DND-41 (cell line): ENCODE measurements around the gene FBXO46.

Source experiments
- ATAC-seq: fragments of 200-7000 bp; cut with Tn5 transposase; 3 replicates; pipeline ENCODE4 v1.9.1; 2021; ENCODE audit warnings: low read depth; ENCODE audit not compliant: insufficient read depth
- DNase-seq: peaks from one replicate; pipeline ENCODE4 v3.0.0-alpha.2; 2020
- H2AFZ ChIP-seq: 2 replicates; pipeline ENCODE4 v1.6.0; 2012; ENCODE audit warnings: low read depth, low read length
- H3K27ac ChIP-seq: 2 replicates; pipeline ENCODE4 v1.5.1; 2012; ENCODE audit warnings: low read length, inconsistent platforms
- H3K27me3 ChIP-seq: fragments of 200-600 bp; sonication (generic); 2 replicates; pipeline ENCODE4 v1.6.0; 2012; ENCODE audit warnings: low read length, mild to moderate bottlenecking, inconsistent platforms; ENCODE audit not compliant: insufficient read depth, poor library complexity
- H3K36me3 ChIP-seq: 2 replicates; pipeline ENCODE4 v1.5.1; 2012; ENCODE audit warnings: low read length, inconsistent platforms; ENCODE audit not compliant: insufficient read depth
- H3K4me1 ChIP-seq: 2 replicates; pipeline ENCODE4 v1.5.1; 2012; ENCODE audit warnings: mild to moderate bottlenecking, low read length; ENCODE audit not compliant: insufficient read depth
- H3K4me2 ChIP-seq: 2 replicates; pipeline ENCODE4 v1.6.0; 2012; ENCODE audit warnings: mild to moderate bottlenecking, moderate library complexity, low read length, inconsistent platforms; ENCODE audit not compliant: insufficient read depth
- H3K4me3 ChIP-seq, 2 experiments: fragments of 200-600 bp in 1 of 2; shearing (Covaris generic) in 1 of 2; 2 replicates each; pipeline ENCODE4 v1.5.1; 2012 to 2016; ENCODE audit warnings: inconsistent platforms in 2 of 2, low read length in 2 of 2, mild to moderate bottlenecking in 2 of 2, low read depth in 1 of 2, moderate library complexity in 1 of 2
- H3K79me2 ChIP-seq: 2 replicates; pipeline ENCODE4 v1.6.0; 2012; ENCODE audit warnings: low read length, inconsistent platforms; ENCODE audit not compliant: insufficient read depth
- H3K9ac ChIP-seq: 2 replicates; pipeline ENCODE4 v1.6.0; 2012; ENCODE audit warnings: low read depth, mild to moderate bottlenecking, inconsistent platforms, low read length, moderate library complexity
- H3K9me3 ChIP-seq: 2 replicates; pipeline ENCODE4 v1.5.1; 2012; ENCODE audit warnings: low read length, moderate library complexity, mild to moderate bottlenecking, inconsistent platforms; ENCODE audit not compliant: insufficient read depth, severe bottlenecking
- H4K20me1 ChIP-seq: 2 replicates; pipeline ENCODE4 v1.6.0; 2012; ENCODE audit warnings: low read length; ENCODE audit not compliant: insufficient read depth
- CTCF ChIP-seq: IDR thresholded peaks from 2 replicates; pipeline ENCODE4 v1.5.1; 2012; ENCODE audit warnings: borderline replicate concordance, low read length, moderate library complexity, mild to moderate bottlenecking; ENCODE audit not compliant: poor library complexity, severe bottlenecking; ENCODE audit errors: extremely low read depth
- EZH2 ChIP-seq: IDR thresholded peaks from 3 replicates; pipeline ENCODE4 v1.6.1; 2012; ENCODE audit warnings: borderline replicate concordance, low read depth, mild to moderate bottlenecking, moderate library complexity, low read length, inconsistent platforms; ENCODE audit not compliant: severe bottlenecking

Gene FBXO46

GRCh38 chr19:45758921-45759320, 28.2 kb upstream of the FBXO46 start:
- Histone ChIP-seq H2AFZ (no peak overlapping the region), H4K20me1 (no peaks in the 10 kb centered on the region; the same call in 1 of the 2 replicates), H3K27ac (no peak overlapping the region), H3K4me1 (no peaks in the 10 kb centered on the region), H3K9me3 (no peaks in the 10 kb centered on the region), H3K79me2 (no peaks in the 10 kb centered on the region), H3K36me3 (no peaks in the 10 kb centered on the region), H3K27me3 (no peaks in the 10 kb centered on the region), H3K4me2 (no peak overlapping the region), H3K9ac (no peak overlapping the region), H3K4me3 (no peak overlapping the region)
- TF ChIP-seq CTCF = no peak
- no peak for TF ChIP-seq EZH2
- ATAC-seq = no peak
- no peak for DNase-seq

- Histone ChIP-seq H4K20me1 (no peaks in the 10 kb centered on the region; the same call in 1 of the 2 replicates), H3K27ac (no peak overlapping the region), H3K27me3 (no peaks in the 10 kb centered on the region), H3K36me3 (no peaks in the 10 kb centered on the region), H3K4me3 (no peak overlapping the region), H3K9ac (no peak overlapping the region), H3K4me2 (no peak overlapping the region), H2AFZ (no peak overlapping the region), H3K79me2 (no peaks in the 10 kb centered on the region), H3K9me3 (no peaks in the 10 kb centered on the region), H3K4me1 (no peaks in the 10 kb centered on the region)
- no peak for ATAC-seq
- no peak for DNase-seq
- TF ChIP-seq EZH2 = no peak
- no peak for TF ChIP-seq CTCF
These were observed 27.0 kb upstream of the FBXO46 start for GRCh38 chr19:45757695-45758094.

GRCh38 chr19:45754323-45754722, 23.6 kb upstream of the FBXO46 start:
- no peak overlapping the region for H2AFZ ChIP-seq
- H3K9me3 ChIP-seq = no peaks in the 10 kb centered on the region
- no peaks in the 10 kb centered on the region for H3K4me1 ChIP-seq
- H3K79me2 ChIP-seq = no peaks in the 10 kb centered on the region
- H3K4me3 ChIP-seq = no peak overlapping the region
- ATAC-seq (no peak), DNase-seq (no peak)
- H3K36me3 ChIP-seq = no peaks in the 10 kb centered on the region
- no peak overlapping the region for H3K9ac ChIP-seq
- H3K4me2 ChIP-seq = no peak overlapping the region
- no peak for TF ChIP-seq EZH2
- no peak overlapping the region for H3K27ac ChIP-seq
- no peaks in the 10 kb centered on the region for H3K27me3 ChIP-seq
- no peaks in the 10 kb centered on the region; the same call in 1 of the 2 replicates for H4K20me1 ChIP-seq

GRCh38 chr19:45753548-45753947, 22.9 kb upstream of the FBXO46 start:
- Histone ChIP-seq H2AFZ (no peak overlapping the region), H3K4me2 (no peak overlapping the region), H3K79me2 (no peaks in the 10 kb centered on the region), H3K9ac (no peak overlapping the region), H3K4me1 (no peaks in the 10 kb centered on the region), H3K36me3 (no peaks in the 10 kb centered on the region), H3K9me3 (no peaks in the 10 kb centered on the region), H3K4me3 (no peak overlapping the region), H3K27ac (no peak overlapping the region), H3K27me3 (no peaks in the 10 kb centered on the region), H4K20me1 (no peaks in the 10 kb centered on the region)
- ATAC-seq (no peak), DNase-seq (no peak)
- TF ChIP-seq CTCF (no peak), EZH2 (no peak)
